Activated T-helper 1 cell treated with anti-CD3 and anti-CD28 coated beads, Interleukin-12 subunit alpha, Interleukin-12 subunit beta, Interleukin-2, Interleukin-4 antibody, amounts not matched to agents 30 ng/mL and 10 ng/mL and 1 ng/mL, durations not matched to agents 14 hours and 24 hours and 36 hours (primary cell): ENCODE results near the gene CFAP141. TPM values are rescaled to one million over a fixed set of nuclear protein-coding genes. Genes with fewer than 3 reads are reported as not detected.
"Not testable (repeated sequence)": the region's sequence is repeated elsewhere in the genome, so short reads cannot be mapped to it uniquely, and the experiment has no call there.

Source experiments
- DNase-seq: peaks from one replicate; pipeline ENCODE4 v3.0.0; 2021; ENCODE audit warnings: low spot score
- H3K27ac Mint-ChIP-seq: one replicate; pipeline ENCODE4 v1.8.0; 2021; ENCODE audit warnings: mild to moderate bottlenecking, mixed read lengths
- H3K27me3 Mint-ChIP-seq: one replicate; pipeline ENCODE4 v1.8.0; 2022; ENCODE audit warnings: mild to moderate bottlenecking, moderate library complexity, mixed read lengths; ENCODE audit not compliant: insufficient read depth
- H3K36me3 Mint-ChIP-seq: one replicate; pipeline ENCODE4 v1.8.0; 2021; ENCODE audit warnings: low read depth, mixed read lengths
- H3K4me1 Mint-ChIP-seq: one replicate; pipeline ENCODE4 v1.8.0; 2021; ENCODE audit warnings: low read depth, mixed read lengths
- H3K4me3 Mint-ChIP-seq: one replicate; pipeline ENCODE4 v1.8.0; 2021; ENCODE audit warnings: mild to moderate bottlenecking, moderate library complexity, mixed read lengths
- H3K9me3 Mint-ChIP-seq: one replicate; pipeline ENCODE4 v1.8.0; 2021; ENCODE audit warnings: mixed read lengths
- intact Hi-C: fragments of 100-400 bp; cut with micrococcal nuclease; formaldehyde crosslinking; loops from one replicate; pipeline ENCODE4 v1.15.1; 2024
- total RNA-seq: library from RNA; stranded (reverse); gene quantifications from 2 replicates; pipeline ENCODE4 v1.2.3, GENCODE V29; 2022

The CFAP141 gene
- total RNA-seq, 1 donor from 2014 or later: not detected

GRCh38 chr1:154222518-154222917 lies 16.4 kb upstream of the CFAP141 start:
- Mint-ChIP-seq H3K4me3 (peak overlapping the region; percentile 97), H3K27me3 (no peaks in the 10 kb centered on the region), H3K4me1 (peaks cover 71% of the 10 kb centered on the region), H3K9me3 (peaks cover 3% of the 10 kb centered on the region), H3K27ac (peak overlapping the region; percentile 97), H3K36me3 (peaks cover 70% of the 10 kb centered on the region)
- no peak for DNase-seq
- intact Hi-C loops: loop anchor here (10.0 kb wide), 1 partner anchor 498 kb away; the partner anchor contains the start of gene INTS3

GRCh38 chr1:154221278-154222001 lies 15.3 kb upstream of the CFAP141 start:
- H3K4me1 Mint-ChIP-seq: peaks cover 73% of the 10 kb centered on the region
- peak overlapping the region; percentile 97 for H3K27ac Mint-ChIP-seq
- peaks cover 3% of the 10 kb centered on the region for H3K9me3 Mint-ChIP-seq
- peak overlapping the region; percentile 97 for H3K4me3 Mint-ChIP-seq
- DNase-seq: peak; percentile 63
- peaks cover 67% of the 10 kb centered on the region for H3K36me3 Mint-ChIP-seq
- H3K27me3 Mint-ChIP-seq: no peaks in the 10 kb centered on the region
- intact Hi-C loops: loop anchor here (2.0 to 10.0 kb wide), 5 partner anchors 51 to 551 kb away; partner anchors contain the start of genes GATAD2B, HAX1, ILF2 and INTS3

GRCh38 chr1:154220970-154221277 lies 14.8 kb upstream of the CFAP141 start:
- H3K36me3 Mint-ChIP-seq: peaks cover 65% of the 10 kb centered on the region
- H3K4me1 Mint-ChIP-seq: peaks cover 68% of the 10 kb centered on the region
- peak overlapping the region; percentile 97 for H3K4me3 Mint-ChIP-seq
- H3K9me3 Mint-ChIP-seq: peaks cover 3% of the 10 kb centered on the region
- peak overlapping the region; percentile 99 for H3K27ac Mint-ChIP-seq
- intact Hi-C loops: loop anchor here (1.0 to 10.0 kb wide), 15 partner anchors 15 to 780 kb away; partner anchors contain the start of genes CFAP141, CKS1B, FLAD1 and GATAD2B
- no peak for DNase-seq
- H3K27me3 Mint-ChIP-seq: no peaks in the 10 kb centered on the region

- Mint-ChIP-seq H3K27ac (peak within 1 kb of the TSS; percentile 99), H3K9me3 (peaks cover 3% of the 10 kb centered on the region), H3K36me3 (peaks cover 59% of the 10 kb centered on the region), H3K27me3 (no peaks in the 10 kb centered on the region), H3K4me3 (peak within 1 kb of the TSS; percentile 97), H3K4me1 (peaks cover 62% of the 10 kb centered on the region)
- intact Hi-C loops: loop anchor here (1.0 to 10.0 kb wide), 15 partner anchors 14 to 781 kb away; partner anchors contain the start of genes CFAP141, CKS1B, FLAD1 and GATAD2B
- DNase-seq: peak; percentile 99
These were observed 14.2 kb upstream of the CFAP141 start, which contains the start of gene UBAP2L for GRCh38 chr1:154220071-154220969. TSS of gene UBAP2L (plus strand) at chr1:154220955. CDS start at chr1:154225124, 4,169 bp downstream.

GRCh38 chr1:154219541-154219940 lies 13.4 kb upstream of the CFAP141 start:
- peaks cover 52% of the 10 kb centered on the region for H3K36me3 Mint-ChIP-seq
- DNase-seq: no peak
- H3K27ac Mint-ChIP-seq: peak overlapping the region; percentile 99
- H3K4me1 Mint-ChIP-seq: peaks cover 56% of the 10 kb centered on the region
- H3K27me3 Mint-ChIP-seq: no peaks in the 10 kb centered on the region
- intact Hi-C loops: no loop called here
- H3K9me3 Mint-ChIP-seq: peaks cover 3% of the 10 kb centered on the region
- H3K4me3 Mint-ChIP-seq: peak overlapping the region; percentile 97

- H3K9me3 Mint-ChIP-seq: peaks cover 3% of the 10 kb centered on the region
- intact Hi-C loops: no loop called here
- DNase-seq: no peak
- H3K36me3 Mint-ChIP-seq: peaks cover 51% of the 10 kb centered on the region
- peaks cover 53% of the 10 kb centered on the region for H3K4me1 Mint-ChIP-seq
- no peaks in the 10 kb centered on the region for H3K27me3 Mint-ChIP-seq
- peak overlapping the region; percentile 19 for H3K27ac Mint-ChIP-seq
- H3K4me3 Mint-ChIP-seq: peak overlapping the region; percentile 97
These were observed 12.4 kb upstream of the CFAP141 start for GRCh38 chr1:154218545-154218944.

GRCh38 chr1:154213274-154213673 lies 7.1 kb upstream of the CFAP141 start:
- Mint-ChIP-seq H3K27ac (peak overlapping the region; percentile 81), H3K4me1 (peaks cover 35% of the 10 kb centered on the region), H3K27me3 (no peaks in the 10 kb centered on the region), H3K36me3 (peaks cover 46% of the 10 kb centered on the region), H3K9me3 (no peaks in the 10 kb centered on the region), H3K4me3 (no peak overlapping the region)
- intact Hi-C loops: no loop called here
- DNase-seq: no peak

GRCh38 chr1:154212083-154212482 lies 6.0 kb upstream of the CFAP141 start:
- intact Hi-C loops: no loop called here
- peaks cover 30% of the 10 kb centered on the region for H3K4me1 Mint-ChIP-seq
- no peaks in the 10 kb centered on the region for H3K9me3 Mint-ChIP-seq
- no peaks in the 10 kb centered on the region for H3K27me3 Mint-ChIP-seq
- peaks cover 43% of the 10 kb centered on the region for H3K36me3 Mint-ChIP-seq
- peak overlapping the region; percentile 36 for H3K27ac Mint-ChIP-seq
- no peak overlapping the region for H3K4me3 Mint-ChIP-seq
- no peak for DNase-seq

- no peak for DNase-seq
- Mint-ChIP-seq H3K27me3 (no peaks in the 10 kb centered on the region), H3K4me1 (peaks cover 42% of the 10 kb centered on the region), H3K36me3 (peaks cover 51% of the 10 kb centered on the region), H3K4me3 (no peak overlapping the region), H3K27ac (peak overlapping the region; percentile 60), H3K9me3 (no peaks in the 10 kb centered on the region)
- intact Hi-C loops: no loop called here
These were observed 2.7 kb upstream of the CFAP141 start for GRCh38 chr1:154208677-154209388.

- intact Hi-C loops: no loop called here
- Mint-ChIP-seq H3K27me3 (no peaks in the 10 kb centered on the region), H3K4me3 (no peak overlapping the region), H3K36me3 (peaks cover 38% of the 10 kb centered on the region), H3K4me1 (peaks cover 35% of the 10 kb centered on the region), H3K9me3 (no peaks in the 10 kb centered on the region), H3K27ac (peak overlapping the region; percentile 73)
- DNase-seq: no peak
These were observed 1.1 kb upstream of the CFAP141 start for GRCh38 chr1:154207262-154207661.

GRCh38 chr1:154205778-154206177 lies 355 bp downstream of the CFAP141 start:
- Mint-ChIP-seq H3K36me3 (peaks cover 33% of the 10 kb centered on the region), H3K27ac (peak overlapping the region; percentile 97), H3K4me3 (peak overlapping the region; percentile 28), H3K4me1 (peaks cover 35% of the 10 kb centered on the region)
- not testable (repeated sequence) for DNase-seq, H3K9me3 Mint-ChIP-seq, H3K27me3 Mint-ChIP-seq
- intact Hi-C loops: loop anchor here (1.0 kb wide), 1 partner anchor 15 kb away; the partner anchor contains the start of gene UBAP2L

- DNase-seq: no peak
- Mint-ChIP-seq H3K36me3 (no peaks in the 10 kb centered on the region), H3K9me3 (no peaks in the 10 kb centered on the region), H3K4me1 (no peaks in the 10 kb centered on the region), H3K27me3 (peaks cover 3% of the 10 kb centered on the region), H3K27ac (no peak overlapping the region), H3K4me3 (no peak overlapping the region)
- intact Hi-C loops: loop anchor here (1.0 kb wide), 3 partner anchors 13 to 136 kb away; no protein-coding TSS in a partner anchor
These were observed 6.6 kb downstream of the CFAP141 start for GRCh38 chr1:154199563-154199879.
